Glutamatergic neuron (in vitro differentiated cells): ENCODE results near the gene SLIT1. TPM values are rescaled to one million over a fixed set of nuclear protein-coding genes. Genes with fewer than 3 reads are reported as not detected.

Source experiments
- DNase-seq: peaks from one replicate; pipeline ENCODE4 v3.0.0; 2022
- H3K27ac Mint-ChIP-seq: one replicate; pipeline ENCODE4 v1.8.0; 2020; ENCODE audit warnings: mild to moderate bottlenecking, mixed read lengths, inconsistent platforms; ENCODE audit not compliant: unreplicated experiment
- H3K27me3 Mint-ChIP-seq: one replicate; pipeline ENCODE4 v1.8.0; 2020; ENCODE audit warnings: mild to moderate bottlenecking, moderate library complexity, mixed read lengths, inconsistent platforms; ENCODE audit not compliant: unreplicated experiment
- H3K36me3 Mint-ChIP-seq: one replicate; pipeline ENCODE4 v1.8.0; 2020; ENCODE audit warnings: mild to moderate bottlenecking, mixed read lengths, inconsistent platforms; ENCODE audit not compliant: unreplicated experiment
- H3K4me1 Mint-ChIP-seq: one replicate; pipeline ENCODE4 v1.8.0; 2020; ENCODE audit warnings: mild to moderate bottlenecking, low read depth, mixed read lengths, inconsistent platforms; ENCODE audit not compliant: unreplicated experiment
- H3K4me3 Mint-ChIP-seq: one replicate; pipeline ENCODE4 v1.8.0; 2020; ENCODE audit warnings: mild to moderate bottlenecking, mixed read lengths, inconsistent platforms; ENCODE audit not compliant: unreplicated experiment
- H3K9me3 Mint-ChIP-seq: one replicate; pipeline ENCODE4 v1.8.0; 2020; ENCODE audit warnings: mild to moderate bottlenecking, moderate library complexity, mixed read lengths, inconsistent platforms; ENCODE audit not compliant: unreplicated experiment
- total RNA-seq: library from RNA; stranded (reverse); fragmentation: NEBNext Ultra II Directional; extraction: Animal tissue kit (Norgen Biotek cat#: 25700); gene quantifications from one replicate; pipeline ENCODE4 v1.2.1, GENCODE V29; 2021; ENCODE audit not compliant: unreplicated experiment
- TF ChIP-seq, protein P1 (sequence below): fragments of 200-600 bp; sonication (generic); IDR thresholded peaks from one replicate; pipeline ENCODE4 v1.5.0; 2021; ENCODE audit not compliant: partially characterized antibody, unreplicated experiment

The SLIT1 gene
- total RNA-seq, 1 donor from 2014 or later: 11.3 TPM

DNA sequence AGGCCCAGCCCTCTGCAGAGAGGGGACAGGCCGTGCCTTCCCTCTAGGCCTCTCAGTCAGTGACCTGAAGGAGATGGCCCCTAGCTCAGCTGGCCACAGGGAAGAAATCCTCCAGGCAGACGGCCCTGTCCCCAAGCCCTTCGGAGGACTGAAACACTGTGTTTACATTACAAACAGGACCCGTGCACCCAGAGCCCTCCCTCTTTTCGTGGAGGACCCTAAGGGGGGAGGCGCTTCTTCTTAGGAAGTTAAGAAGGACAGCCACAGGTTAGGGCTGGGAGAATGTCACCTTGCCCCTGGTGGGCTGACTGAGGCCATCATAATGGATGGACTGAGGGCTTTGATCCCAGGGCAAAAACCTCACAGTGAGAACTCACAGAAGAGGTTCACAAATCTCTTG lies 154.9 kb downstream of the SLIT1 start:
- Mint-ChIP-seq H3K36me3 (no peaks in the 10 kb centered on the region), H3K9me3 (no peaks in the 10 kb centered on the region), H3K4me3 (no peak overlapping the region), H3K27ac (no peak overlapping the region), H3K4me1 (peaks cover 5% of the 10 kb centered on the region), H3K27me3 (peaks cover 3% of the 10 kb centered on the region)
- TF ChIP-seq, protein P1, sequence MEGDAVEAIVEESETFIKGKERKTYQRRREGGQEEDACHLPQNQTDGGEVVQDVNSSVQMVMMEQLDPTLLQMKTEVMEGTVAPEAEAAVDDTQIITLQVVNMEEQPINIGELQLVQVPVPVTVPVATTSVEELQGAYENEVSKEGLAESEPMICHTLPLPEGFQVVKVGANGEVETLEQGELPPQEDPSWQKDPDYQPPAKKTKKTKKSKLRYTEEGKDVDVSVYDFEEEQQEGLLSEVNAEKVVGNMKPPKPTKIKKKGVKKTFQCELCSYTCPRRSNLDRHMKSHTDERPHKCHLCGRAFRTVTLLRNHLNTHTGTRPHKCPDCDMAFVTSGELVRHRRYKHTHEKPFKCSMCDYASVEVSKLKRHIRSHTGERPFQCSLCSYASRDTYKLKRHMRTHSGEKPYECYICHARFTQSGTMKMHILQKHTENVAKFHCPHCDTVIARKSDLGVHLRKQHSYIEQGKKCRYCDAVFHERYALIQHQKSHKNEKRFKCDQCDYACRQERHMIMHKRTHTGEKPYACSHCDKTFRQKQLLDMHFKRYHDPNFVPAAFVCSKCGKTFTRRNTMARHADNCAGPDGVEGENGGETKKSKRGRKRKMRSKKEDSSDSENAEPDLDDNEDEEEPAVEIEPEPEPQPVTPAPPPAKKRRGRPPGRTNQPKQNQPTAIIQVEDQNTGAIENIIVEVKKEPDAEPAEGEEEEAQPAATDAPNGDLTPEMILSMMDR: no peak
- DNase-seq: no peak

DNA sequence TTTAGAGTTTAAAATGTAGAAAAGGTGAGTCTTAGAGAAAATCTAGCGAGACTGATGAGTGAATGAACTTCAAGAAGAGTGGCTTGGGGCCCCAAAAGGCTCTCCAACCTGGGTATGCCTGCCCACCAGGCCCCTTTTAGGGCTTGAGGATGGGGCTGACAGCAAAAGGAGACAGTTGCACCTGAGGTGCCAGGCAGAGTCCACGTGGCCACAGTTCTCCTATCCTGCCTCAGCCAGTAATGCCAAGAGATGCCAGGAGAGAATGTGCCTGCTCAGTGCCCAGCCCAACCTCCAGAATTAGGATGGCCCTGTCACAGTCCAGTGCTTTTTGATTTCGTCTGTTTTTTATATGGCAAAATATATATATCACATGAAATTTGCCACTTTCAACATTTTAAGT lies 156.5 kb downstream of the SLIT1 start:
- TF ChIP-seq, protein P1: no peak
- Mint-ChIP-seq H3K4me3 (no peak overlapping the region), H3K27me3 (peaks cover 2% of the 10 kb centered on the region), H3K27ac (no peak overlapping the region), H3K36me3 (no peaks in the 10 kb centered on the region), H3K4me1 (no peaks in the 10 kb centered on the region), H3K9me3 (no peaks in the 10 kb centered on the region)
- no peak for DNase-seq

DNA sequence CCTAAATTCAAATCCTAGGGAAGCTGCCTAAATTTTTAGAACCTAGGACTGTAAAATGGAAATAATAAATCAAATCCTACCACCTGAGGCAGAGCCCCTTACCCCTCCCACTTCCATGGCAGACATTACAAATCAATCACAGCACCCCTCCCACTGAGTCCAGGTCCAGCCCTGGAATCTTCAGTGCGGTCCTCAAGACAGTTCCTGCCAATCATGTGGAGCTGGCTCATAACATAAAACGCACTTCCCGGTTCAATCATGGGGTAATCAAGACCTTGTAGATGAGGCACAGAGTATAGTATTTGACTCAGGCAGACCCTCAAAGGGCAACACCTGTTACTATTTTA lies 157.0 kb downstream of the SLIT1 start:
- Mint-ChIP-seq H3K9me3 (no peaks in the 10 kb centered on the region), H3K36me3 (no peaks in the 10 kb centered on the region), H3K4me3 (no peak overlapping the region), H3K27ac (no peak overlapping the region), H3K4me1 (no peaks in the 10 kb centered on the region), H3K27me3 (peaks cover 2% of the 10 kb centered on the region)
- TF ChIP-seq, protein P1: no peak
- DNase-seq: no peak

DNA sequence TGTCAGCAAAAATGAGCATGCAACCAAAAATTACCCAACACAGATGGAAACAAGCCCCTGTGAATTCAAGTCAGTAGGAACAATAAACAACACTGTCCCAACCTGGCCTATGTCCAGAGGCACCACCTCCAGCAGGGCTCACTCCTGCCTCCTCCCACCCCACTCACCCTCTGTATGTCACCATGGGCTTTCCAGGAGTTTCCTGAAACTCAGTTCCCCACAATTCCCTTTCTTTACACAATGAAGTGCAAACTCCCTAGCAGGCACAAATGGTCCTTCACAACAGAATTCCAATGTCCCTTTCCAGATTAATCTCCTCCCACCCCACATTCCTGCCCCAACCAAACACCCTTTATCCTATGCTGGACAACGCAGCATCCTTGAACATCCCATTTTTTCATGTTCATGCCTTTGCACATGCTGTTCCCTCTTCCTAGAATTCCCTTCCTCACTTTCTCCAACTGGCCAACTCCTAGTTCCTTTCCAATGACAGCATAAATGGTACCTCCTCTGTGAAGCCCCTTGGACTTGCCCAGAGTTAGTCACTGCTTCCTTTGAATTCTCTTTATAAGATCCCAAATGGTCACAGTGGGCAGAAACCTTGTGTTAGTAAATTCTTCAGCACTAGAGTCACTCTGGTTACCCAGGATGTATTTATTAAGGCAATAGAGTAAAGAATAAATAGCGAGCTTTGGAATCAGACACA lies 157.5 kb downstream of the SLIT1 start:
- DNase-seq: no peak
- TF ChIP-seq, protein P1: no peak
- Mint-ChIP-seq H3K4me1 (no peaks in the 10 kb centered on the region), H3K27me3 (peaks cover 2% of the 10 kb centered on the region), H3K36me3 (no peaks in the 10 kb centered on the region), H3K9me3 (no peaks in the 10 kb centered on the region), H3K4me3 (no peak overlapping the region), H3K27ac (no peak overlapping the region)

DNA sequence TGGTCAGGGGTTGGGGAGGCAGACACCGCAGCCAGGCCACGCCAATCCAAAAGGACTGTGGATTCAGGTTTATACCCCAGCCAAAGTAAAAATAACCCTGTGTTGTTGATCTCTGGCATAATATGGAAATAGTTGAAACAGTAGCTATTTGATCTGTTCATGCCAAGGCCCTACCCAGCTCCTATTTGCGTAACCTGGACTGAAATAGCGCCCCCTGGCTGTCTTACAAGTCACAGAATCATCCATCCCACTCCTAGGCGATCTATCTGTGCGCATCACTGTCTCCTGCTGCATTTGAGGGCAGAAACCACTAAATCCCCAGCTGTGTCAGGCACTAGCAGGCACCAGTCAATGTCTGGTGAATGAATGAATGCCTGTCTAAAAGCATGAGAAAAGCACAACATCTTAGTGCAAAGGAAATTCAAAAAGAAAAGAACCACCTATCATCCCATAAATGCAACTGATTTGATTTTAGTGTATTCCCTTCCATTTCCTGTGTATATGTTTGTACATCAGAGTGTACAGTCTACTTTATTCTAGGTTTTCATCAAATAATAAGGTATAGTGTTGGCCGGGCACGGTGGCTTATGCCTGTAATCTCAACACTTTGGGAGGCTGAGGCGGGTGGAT lies 160.0 kb downstream of the SLIT1 start:
- peaks cover 2% of the 10 kb centered on the region for H3K27me3 Mint-ChIP-seq
- DNase-seq: peak; percentile 67
- H3K4me1 Mint-ChIP-seq: no peaks in the 10 kb centered on the region
- TF ChIP-seq, protein P1: peak; percentile 88
- no peaks in the 10 kb centered on the region for H3K36me3 Mint-ChIP-seq
- H3K4me3 Mint-ChIP-seq: no peak overlapping the region
- no peaks in the 10 kb centered on the region for H3K9me3 Mint-ChIP-seq
- no peak overlapping the region for H3K27ac Mint-ChIP-seq
